Ascending aorta (tissue), 2 donors: Measurements from ENCODE around the gene BCAT1. TPM values are rescaled to one million over a fixed set of nuclear protein-coding genes. Genes with fewer than 3 reads are reported as not detected.
"Not testable (repeated sequence)": the region's sequence is repeated elsewhere in the genome, so short reads cannot be mapped to it uniquely, and the experiment has no call there.

Experiments
- DNase-seq, 2 donors: peaks; one replicate each; pipeline ENCODE4 v3.0.0-alpha.2; 2019; ENCODE audit warnings: low spot score in 2 of 2
- H3K27ac ChIP-seq, 2 donors: fragments of 200-600 bp; sonication (generic); one replicate each; pipeline ENCODE4 v1.5.1; 2016 to 2017; ENCODE audit warnings: mild to moderate bottlenecking in 1 of 2
- H3K27me3 ChIP-seq: fragments of 200-600 bp; sonication (generic); one replicate; pipeline ENCODE4 v1.5.1; 2017
- H3K36me3 ChIP-seq, 2 donors: fragments of 200-600 bp; sonication (generic); one replicate each; pipeline ENCODE4 v1.5.1; 2016
- H3K4me1 ChIP-seq, 2 donors: fragments of 200-600 bp; sonication (generic); one replicate each; pipeline ENCODE4 v1.5.1; 2016 to 2017; ENCODE audit warnings: mild to moderate bottlenecking in 1 of 2
- H3K4me3 ChIP-seq, 2 donors: fragments of 200-600 bp; sonication (generic); one replicate each; pipeline ENCODE4 v1.5.1; 2016 to 2017; ENCODE audit warnings: mild to moderate bottlenecking in 1 of 2
- H3K9me3 ChIP-seq, 2 donors: fragments of 200-600 bp; sonication (generic); one replicate each; pipeline ENCODE4 v1.5.1; 2016
- CTCF ChIP-seq, 3 experiments: fragments of 200-600 bp in 2 of 3; fragments of 450-650 bp in 1 of 3; sonication (generic) in 2 of 3; IDR thresholded peaks; one replicate each; pipeline ENCODE4 v1.5.1; 2016 to 2019; ENCODE audit warnings: antibody characterized with exemption in 3 of 3, mild to moderate bottlenecking in 1 of 3, moderate library complexity in 1 of 3
- intact Hi-C: fragments of 100-400 bp; cut with DNase I; formaldehyde crosslinking; loops from one replicate; pipeline ENCODE4 v1.15.1; 2023
- total RNA-seq: library from RNA; depleted of rRNA; stranded (reverse); fragments of >200 nt; gene quantifications from one replicate; pipeline ENCODE4 v1.1.0, GENCODE V29; 2016

The BCAT1 gene
- total RNA-seq, 1 donor from 2014 or later, result 16.5 TPM

GRCh38 chr12:24854017-24854416, 94.9 kb downstream of the BCAT1 start:
- intact Hi-C loops, result no loop called here
- DNase-seq, result no peak
- no peak for TF ChIP-seq CTCF (IDR thresholded peaks at IDR 0.05)
- Histone ChIP-seq H3K4me1 (peaks cover 0 to 2% of the 10 kb centered on the region in 2 donors), H3K27me3 (no peaks in the 10 kb centered on the region), H3K27ac (no peak overlapping the region), H3K4me3 (no peak overlapping the region), H3K9me3 (no peaks in the 10 kb centered on the region), H3K36me3 (no peaks in the 10 kb centered on the region)

- intact Hi-C loops, result no loop called here
- H3K9me3 ChIP-seq, result no peaks in the 10 kb centered on the region
- no peaks in the 10 kb centered on the region for H3K27me3 ChIP-seq
- H3K4me1 ChIP-seq, result peaks cover 0 to 2% of the 10 kb centered on the region in 2 donors
- H3K27ac ChIP-seq, result no peak overlapping the region
- DNase-seq, result no peak
- no peak for TF ChIP-seq CTCF (IDR thresholded peaks at IDR 0.05)
- no peaks in the 10 kb centered on the region for H3K36me3 ChIP-seq
- H3K4me3 ChIP-seq, result no peak overlapping the region
Measured at GRCh38 chr12:24853588-24853987, 95.3 kb downstream of the BCAT1 start.

GRCh38 chr12:24853094-24853493, 95.8 kb downstream of the BCAT1 start:
- Histone ChIP-seq H3K27me3 (no peaks in the 10 kb centered on the region), H3K4me3 (no peak overlapping the region), H3K27ac (no peak overlapping the region), H3K36me3 (no peaks in the 10 kb centered on the region), H3K4me1 (peaks cover 0 to 2% of the 10 kb centered on the region in 2 donors), H3K9me3 (no peaks in the 10 kb centered on the region)
- no peak for DNase-seq
- intact Hi-C loops, result no loop called here
- no peak for TF ChIP-seq CTCF (IDR thresholded peaks at IDR 0.05)

- Histone ChIP-seq H3K27me3 (no peaks in the 10 kb centered on the region), H3K27ac (no peak overlapping the region), H3K4me3 (no peak overlapping the region), H3K36me3 (no peaks in the 10 kb centered on the region), H3K9me3 (no peaks in the 10 kb centered on the region), H3K4me1 (peaks cover 0 to 2% of the 10 kb centered on the region in 2 donors)
- TF ChIP-seq CTCF (IDR thresholded peaks at IDR 0.05), result peak in 1 of 3 experiments; percentile 28
- intact Hi-C loops, result no loop called here
- no peak for DNase-seq
Measured at GRCh38 chr12:24852420-24852819, 96.5 kb downstream of the BCAT1 start.

- DNase-seq, H3K4me1 ChIP-seq, intact Hi-C loops, H3K4me3 ChIP-seq, H3K36me3 ChIP-seq, H3K27ac ChIP-seq, H3K9me3 ChIP-seq, H3K27me3 ChIP-seq: not testable (repeated sequence)
Measured at GRCh38 chr12:24851883-24852282, 97.0 kb downstream of the BCAT1 start.

GRCh38 chr12:24851341-24851740, 97.6 kb downstream of the BCAT1 start:
- Histone ChIP-seq H3K27ac (no peak overlapping the region), H3K27me3 (no peaks in the 10 kb centered on the region), H3K4me1 (peaks cover 0 to 2% of the 10 kb centered on the region in 2 donors), H3K36me3 (no peaks in the 10 kb centered on the region), H3K4me3 (no peak overlapping the region), H3K9me3 (no peaks in the 10 kb centered on the region)
- no peak for TF ChIP-seq CTCF (IDR thresholded peaks at IDR 0.05)
- DNase-seq, result no peak
- intact Hi-C loops, result no loop called here
